Esophagus muscularis mucosa (tissue), 3 donors: ENCODE data around the gene SNTB2.

Experiments used
- POLR2A ChIP-seq: fragments of 450-650 bp; IDR thresholded peaks from one replicate; pipeline ENCODE4 v1.6.1; 2017; ENCODE audit warnings: antibody characterized with exemption, moderate library complexity, mild to moderate bottlenecking, low read depth
- TF ChIP-seq, protein P1 (sequence below), 3 experiments: fragments of 200-600 bp in 2 of 3; fragments of 450-650 bp in 1 of 3; sonication (generic) in 2 of 3; IDR thresholded peaks; one replicate each; pipeline ENCODE4 v1.5.1; 2017 to 2019; ENCODE audit warnings: antibody characterized with exemption in 3 of 3, mild to moderate bottlenecking in 2 of 3, moderate library complexity in 1 of 3

DNA sequence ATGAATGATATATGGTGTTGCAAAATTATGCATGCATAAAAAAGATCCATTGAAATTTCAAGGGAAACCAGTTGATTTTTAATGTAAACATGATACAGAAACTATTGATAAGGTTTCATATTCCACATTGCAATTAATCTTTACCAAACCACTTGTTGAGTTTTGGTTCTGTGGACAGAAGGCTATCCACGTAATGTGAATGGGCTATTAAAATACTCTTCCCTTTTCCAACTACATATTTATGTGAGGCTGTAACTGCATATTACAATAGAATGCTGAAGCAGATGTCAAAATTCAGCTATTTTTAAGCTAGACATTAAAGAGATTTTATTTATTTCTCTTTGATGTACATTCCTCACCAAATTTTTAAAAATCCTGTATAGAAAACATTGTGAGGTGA lies 90.4 kb downstream of the SNTB2 start:
- TF ChIP-seq, protein P1, sequence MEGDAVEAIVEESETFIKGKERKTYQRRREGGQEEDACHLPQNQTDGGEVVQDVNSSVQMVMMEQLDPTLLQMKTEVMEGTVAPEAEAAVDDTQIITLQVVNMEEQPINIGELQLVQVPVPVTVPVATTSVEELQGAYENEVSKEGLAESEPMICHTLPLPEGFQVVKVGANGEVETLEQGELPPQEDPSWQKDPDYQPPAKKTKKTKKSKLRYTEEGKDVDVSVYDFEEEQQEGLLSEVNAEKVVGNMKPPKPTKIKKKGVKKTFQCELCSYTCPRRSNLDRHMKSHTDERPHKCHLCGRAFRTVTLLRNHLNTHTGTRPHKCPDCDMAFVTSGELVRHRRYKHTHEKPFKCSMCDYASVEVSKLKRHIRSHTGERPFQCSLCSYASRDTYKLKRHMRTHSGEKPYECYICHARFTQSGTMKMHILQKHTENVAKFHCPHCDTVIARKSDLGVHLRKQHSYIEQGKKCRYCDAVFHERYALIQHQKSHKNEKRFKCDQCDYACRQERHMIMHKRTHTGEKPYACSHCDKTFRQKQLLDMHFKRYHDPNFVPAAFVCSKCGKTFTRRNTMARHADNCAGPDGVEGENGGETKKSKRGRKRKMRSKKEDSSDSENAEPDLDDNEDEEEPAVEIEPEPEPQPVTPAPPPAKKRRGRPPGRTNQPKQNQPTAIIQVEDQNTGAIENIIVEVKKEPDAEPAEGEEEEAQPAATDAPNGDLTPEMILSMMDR (IDR thresholded peaks at IDR 0.05) = no peak
- no peak for TF ChIP-seq POLR2A
